ENCODE data around the gene CC2D2A. TPM values are rescaled to one million over a fixed set of nuclear protein-coding genes. Genes with fewer than 3 reads are reported as not detected.

Gene CC2D2A
- total and polyA plus RNA-seq, 8 donors: 22.8 to 56.3 (median 48.5) TPM

DNA sequence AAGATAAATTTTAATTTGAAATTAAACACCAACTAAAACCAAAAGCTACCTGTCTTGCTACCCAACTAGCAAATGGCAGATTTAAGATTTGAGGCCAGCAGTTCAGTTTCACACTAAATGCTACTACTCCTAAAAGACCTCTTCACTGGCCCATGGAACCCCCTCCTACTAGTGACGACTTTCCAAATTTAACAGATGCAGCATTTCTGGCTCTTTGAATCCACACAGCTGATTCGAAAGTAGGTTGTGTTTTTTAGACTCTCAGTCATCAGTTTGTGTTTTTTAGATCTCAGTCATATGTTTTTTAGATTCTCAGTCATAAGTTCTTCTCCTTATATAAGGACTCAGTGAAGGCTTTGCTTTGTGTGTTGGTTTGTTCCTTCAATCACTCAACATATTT, 11.1 kb upstream of the CC2D2A start:
- Histone ChIP-seq H3K27me3 (no peaks in the 10 kb centered on the region), H3K4me3 (no peak overlapping the region), H3K9me3 (no peaks in the 10 kb centered on the region), H3K36me3 (no peaks in the 10 kb centered on the region), H3K27ac (no peak overlapping the region), H3K4me1 (peaks cover 0 to 14% of the 10 kb centered on the region in 2 donors)
- intact Hi-C loops (cut with DNase I): loop anchor here in 1 of 2 donors (5.0 kb wide), 1 partner anchor 221 kb away; no protein-coding TSS in a partner anchor
- no peak for DNase-seq
- ATAC-seq: no peak
- TF ChIP-seq, protein P1, sequence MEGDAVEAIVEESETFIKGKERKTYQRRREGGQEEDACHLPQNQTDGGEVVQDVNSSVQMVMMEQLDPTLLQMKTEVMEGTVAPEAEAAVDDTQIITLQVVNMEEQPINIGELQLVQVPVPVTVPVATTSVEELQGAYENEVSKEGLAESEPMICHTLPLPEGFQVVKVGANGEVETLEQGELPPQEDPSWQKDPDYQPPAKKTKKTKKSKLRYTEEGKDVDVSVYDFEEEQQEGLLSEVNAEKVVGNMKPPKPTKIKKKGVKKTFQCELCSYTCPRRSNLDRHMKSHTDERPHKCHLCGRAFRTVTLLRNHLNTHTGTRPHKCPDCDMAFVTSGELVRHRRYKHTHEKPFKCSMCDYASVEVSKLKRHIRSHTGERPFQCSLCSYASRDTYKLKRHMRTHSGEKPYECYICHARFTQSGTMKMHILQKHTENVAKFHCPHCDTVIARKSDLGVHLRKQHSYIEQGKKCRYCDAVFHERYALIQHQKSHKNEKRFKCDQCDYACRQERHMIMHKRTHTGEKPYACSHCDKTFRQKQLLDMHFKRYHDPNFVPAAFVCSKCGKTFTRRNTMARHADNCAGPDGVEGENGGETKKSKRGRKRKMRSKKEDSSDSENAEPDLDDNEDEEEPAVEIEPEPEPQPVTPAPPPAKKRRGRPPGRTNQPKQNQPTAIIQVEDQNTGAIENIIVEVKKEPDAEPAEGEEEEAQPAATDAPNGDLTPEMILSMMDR (IDR thresholded peaks at IDR 0.05): no peak

DNA sequence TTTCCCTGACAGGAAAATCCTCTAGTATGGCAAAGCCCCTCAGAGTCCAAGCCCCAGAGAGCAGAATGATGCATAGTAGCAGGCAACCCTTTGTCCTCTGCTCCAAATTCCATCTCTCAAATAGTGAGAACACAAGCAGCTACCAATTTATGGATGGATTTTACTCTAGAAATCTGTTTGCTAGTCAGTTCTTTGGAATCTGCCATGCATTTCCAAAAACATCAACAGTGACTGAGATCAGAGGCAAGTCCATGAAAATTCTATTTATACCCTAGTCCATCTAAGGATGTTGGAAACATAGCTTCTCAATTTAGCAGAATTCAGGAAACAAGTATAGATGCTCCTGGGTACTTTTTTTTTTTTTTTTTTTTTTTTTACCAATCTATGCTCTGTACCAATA, 10.0 kb upstream of the CC2D2A start:
- H3K4me1 ChIP-seq: peaks cover 0 to 14% of the 10 kb centered on the region in 2 donors
- H3K9me3 ChIP-seq: no peaks in the 10 kb centered on the region
- H3K4me3 ChIP-seq: no peak overlapping the region
- ATAC-seq (no peak), DNase-seq (no peak)
- H3K36me3 ChIP-seq: no peaks in the 10 kb centered on the region
- intact Hi-C loops (cut with DNase I): loop anchor here in 1 of 2 donors (5.0 kb wide), 1 partner anchor 222 kb away; no protein-coding TSS in a partner anchor
- TF ChIP-seq, protein P1 (IDR thresholded peaks at IDR 0.05): no peak
- no peak overlapping the region for H3K27ac ChIP-seq
- no peaks in the 10 kb centered on the region for H3K27me3 ChIP-seq

DNA sequence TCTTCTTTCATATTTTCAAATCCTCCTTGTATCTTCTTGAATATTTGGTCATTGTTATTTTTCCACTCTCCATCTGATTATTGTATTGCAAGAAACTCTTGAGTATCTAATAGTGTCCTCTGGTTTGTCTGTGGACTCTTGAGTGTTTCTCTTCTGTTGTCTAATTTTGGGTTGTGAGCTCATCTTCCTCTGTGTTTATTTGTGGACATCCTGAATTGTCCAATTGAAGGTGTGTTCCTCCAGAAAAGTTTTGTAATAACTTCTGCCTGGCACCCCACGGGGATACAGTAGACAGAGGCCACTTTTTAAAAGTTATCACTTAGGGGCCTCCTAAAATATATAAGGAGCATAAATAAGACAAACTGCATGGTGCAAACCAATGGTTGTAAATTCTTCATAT, 3.1 kb upstream of the CC2D2A start:
- TF ChIP-seq, protein P1 (IDR thresholded peaks at IDR 0.05): no peak
- ATAC-seq (no peak), DNase-seq (no peak)
- no peak overlapping the region for H3K27ac ChIP-seq
- H3K27me3 ChIP-seq: no peaks in the 10 kb centered on the region
- no peaks in the 10 kb centered on the region for H3K36me3 ChIP-seq
- H3K4me3 ChIP-seq: no peak overlapping the region
- H3K9me3 ChIP-seq: no peaks in the 10 kb centered on the region
- H3K4me1 ChIP-seq: peaks cover 0 to 4% of the 10 kb centered on the region in 2 donors
- intact Hi-C loops (cut with DNase I): no loop called here

DNA sequence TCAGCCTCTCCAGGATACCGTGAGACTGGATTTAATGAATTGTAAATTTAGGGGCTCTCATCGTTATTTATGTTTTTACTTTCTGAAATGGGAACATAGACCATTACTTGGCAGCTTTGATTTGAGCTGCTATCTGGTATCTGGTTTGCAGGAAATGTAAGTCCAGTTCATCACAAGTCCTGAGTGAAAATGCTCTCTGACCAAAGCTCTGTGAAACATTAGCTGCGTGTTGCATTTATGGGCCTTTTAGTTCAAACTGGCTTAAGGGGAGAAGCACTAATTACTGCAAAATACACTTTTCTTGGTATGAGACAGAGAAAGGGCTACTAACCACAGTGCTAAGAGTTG, 420 bp downstream of the CC2D2A start:
- H3K27me3 ChIP-seq: no peaks in the 10 kb centered on the region
- DNase-seq (peak in 2 of 4 donors; percentile 16 to 24), ATAC-seq (peak; percentile 26)
- H3K9me3 ChIP-seq: no peaks in the 10 kb centered on the region
- H3K4me3 ChIP-seq: peak overlapping the region; percentile 41 to 46
- H3K4me1 ChIP-seq: peaks cover 0 to 4% of the 10 kb centered on the region in 2 donors
- H3K27ac ChIP-seq: peak overlapping the region; percentile 13 to 72
- intact Hi-C loops (cut with DNase I): no loop called here
- H3K36me3 ChIP-seq: no peaks in the 10 kb centered on the region
- TF ChIP-seq, protein P1 (IDR thresholded peaks at IDR 0.05): no peak

DNA sequence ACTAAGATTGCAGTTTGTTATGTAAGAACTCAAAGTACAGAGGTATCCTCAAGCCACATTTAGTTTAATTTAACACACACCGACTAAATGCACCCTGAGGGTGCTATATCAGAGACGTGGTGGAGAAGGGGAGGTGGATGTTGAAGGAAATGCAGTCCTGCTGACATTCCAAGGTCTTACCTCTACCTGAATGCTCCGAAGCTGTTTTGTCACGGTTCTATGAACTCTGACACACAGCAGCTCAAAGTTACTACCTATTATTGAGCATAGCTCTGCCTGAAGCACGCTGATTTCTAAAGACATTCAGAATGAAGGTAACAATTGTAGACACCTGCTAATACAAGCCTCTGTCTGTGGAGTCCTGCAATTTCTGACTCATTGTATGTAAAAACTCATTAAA, 6.7 kb downstream of the CC2D2A start:
- Histone ChIP-seq H3K9me3 (no peaks in the 10 kb centered on the region), H3K4me1 (no peaks in the 10 kb centered on the region), H3K4me3 (no peak overlapping the region), H3K27me3 (no peaks in the 10 kb centered on the region), H3K27ac (no peak overlapping the region), H3K36me3 (no peaks in the 10 kb centered on the region)
- intact Hi-C loops (cut with DNase I): no loop called here
- DNase-seq: no peak
- TF ChIP-seq, protein P1 (IDR thresholded peaks at IDR 0.05): no peak
- no peak for ATAC-seq
